Gastroesophageal sphincter (tissue), 3 donors: Measurements from ENCODE around the gene GRB14.

Source experiments
- CTCF ChIP-seq, 4 experiments: fragments of 200-600 bp in 2 of 4; fragments of 450-650 bp in 2 of 4; sonication (generic) in 1 of 4; IDR thresholded peaks; one replicate each; pipeline ENCODE4 v1.5.1; 2017 to 2019; ENCODE audit warnings: antibody characterized with exemption in 4 of 4, mild to moderate bottlenecking in 2 of 4, moderate library complexity in 2 of 4
- POLR2A ChIP-seq, 2 donors: fragments of 450-650 bp; IDR thresholded peaks; one replicate each; pipeline ENCODE4 v1.6.1; 2017; ENCODE audit warnings: antibody characterized with exemption in 2 of 2, mild to moderate bottlenecking in 2 of 2, moderate library complexity in 1 of 2
- POLR2AphosphoS5 ChIP-seq: sonication (generic); formaldehyde crosslinking; IDR thresholded peaks from one replicate; pipeline ENCODE4 v1.6.1; 2017; ENCODE audit warnings: antibody characterized with exemption

- TF ChIP-seq CTCF (IDR thresholded peaks at IDR 0.05), result no peak
- no peak for TF ChIP-seq POLR2A (IDR thresholded peaks at IDR 0.05)
- no peak for TF ChIP-seq POLR2AphosphoS5
Observed at GRCh38 chr2:164504253-164504652, 117.0 kb downstream of the GRB14 start.
